CD4-positive, alpha-beta T cell treated with Interleukin-10 for 1 hour (primary cell): Measurements from ENCODE around the gene RAVER2.
"Not testable (repeated sequence)": the region's sequence is repeated elsewhere in the genome, so short reads cannot be mapped to it uniquely, and the experiment has no call there.

ENCODE experiments used
- DNase-seq: peaks from one replicate; pipeline ENCODE4 v3.0.0-alpha.2; 2020

RAVER2 gene

GRCh38 chr1:64750092-64750491, 5.2 kb downstream of the RAVER2 start:
- DNase-seq = no peak

- DNase-seq = no peak
Measured at GRCh38 chr1:64750875-64751274, 6.0 kb downstream of the RAVER2 start.

- DNase-seq = no peak
Measured at GRCh38 chr1:64754173-64754572, 9.3 kb downstream of the RAVER2 start.

- DNase-seq = no peak
Measured at GRCh38 chr1:64755361-64755760, 10.5 kb downstream of the RAVER2 start.

- no peak for DNase-seq
Measured at GRCh38 chr1:64756770-64757169, 11.9 kb downstream of the RAVER2 start.

GRCh38 chr1:64757213-64757612, 12.3 kb downstream of the RAVER2 start:
- DNase-seq = no peak

- DNase-seq = no peak
Measured at GRCh38 chr1:64758233-64758632, 13.4 kb downstream of the RAVER2 start.

- no peak for DNase-seq
Measured at GRCh38 chr1:64759968-64760367, 15.1 kb downstream of the RAVER2 start.

- DNase-seq = no peak
Measured at GRCh38 chr1:64765012-64765411, 20.1 kb downstream of the RAVER2 start.

GRCh38 chr1:64765826-64766225, 21.0 kb downstream of the RAVER2 start:
- no peak for DNase-seq

GRCh38 chr1:64766429-64766828, 21.6 kb downstream of the RAVER2 start:
- no peak for DNase-seq

- no peak for DNase-seq
Measured at GRCh38 chr1:64769482-64769881, 24.6 kb downstream of the RAVER2 start.

- DNase-seq = no peak
Measured at GRCh38 chr1:64769971-64770370, 25.1 kb downstream of the RAVER2 start.

GRCh38 chr1:64773306-64773705, 28.4 kb downstream of the RAVER2 start:
- DNase-seq = not testable (repeated sequence)

GRCh38 chr1:64775113-64775512, 30.2 kb downstream of the RAVER2 start:
- no peak for DNase-seq

GRCh38 chr1:64782044-64782443, 37.2 kb downstream of the RAVER2 start:
- not testable (repeated sequence) for DNase-seq

- DNase-seq = not testable (repeated sequence)
Measured at GRCh38 chr1:64782848-64783247, 38.0 kb downstream of the RAVER2 start.

GRCh38 chr1:64790832-64791487, 46.1 kb downstream of the RAVER2 start:
- DNase-seq = no peak

- DNase-seq = no peak
Measured at GRCh38 chr1:64798872-64799271, 54.0 kb downstream of the RAVER2 start.

GRCh38 chr1:64801851-64802523, 57.1 kb downstream of the RAVER2 start:
- no peak for DNase-seq

- DNase-seq = no peak
Measured at GRCh38 chr1:64809309-64809708, 64.4 kb downstream of the RAVER2 start.

- no peak for DNase-seq
Measured at GRCh38 chr1:64810001-64810400, 65.1 kb downstream of the RAVER2 start.

- DNase-seq = no peak
Measured at GRCh38 chr1:64811131-64811530, 66.3 kb downstream of the RAVER2 start.

- DNase-seq = no peak
Measured at GRCh38 chr1:64814427-64814826, 69.6 kb downstream of the RAVER2 start.

GRCh38 chr1:64817364-64817763, 72.5 kb downstream of the RAVER2 start:
- DNase-seq = not testable (repeated sequence)
